NOMO-1 treated with DMSO at 0.1 percent for 48 hours (cell line): ENCODE measurements around the gene MTRF1.
"Not testable (repeated sequence)": the region's sequence is repeated elsewhere in the genome, so short reads cannot be mapped to it uniquely, and the experiment has no call there.

Experiments used
- DNase-seq: peaks from one replicate; lab custom pipeline; 2025; ENCODE audit not compliant: unreplicated experiment; lab: John Stamatoyannopoulos, UW

The MTRF1 gene

DNA sequence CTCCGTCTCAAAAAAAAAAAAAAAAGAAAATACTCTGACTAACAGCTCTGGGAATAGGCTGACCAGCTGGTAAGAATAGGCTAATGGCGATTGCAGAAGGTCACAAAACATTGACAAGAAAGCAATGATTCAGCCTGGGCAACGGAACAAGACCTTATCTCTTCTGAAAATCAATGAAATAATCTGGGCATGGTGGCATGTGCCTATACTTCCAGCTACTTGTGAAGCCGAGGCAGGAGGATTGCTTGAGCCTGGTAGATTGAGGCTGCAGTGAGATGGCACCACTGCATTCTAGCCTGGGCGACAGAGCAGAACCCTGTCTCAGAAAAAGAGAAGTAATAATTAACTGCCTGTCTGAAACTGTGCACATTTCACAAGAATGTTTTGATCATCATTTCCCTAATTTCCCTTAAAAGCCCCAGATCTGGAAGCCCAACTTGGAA, 18.8 kb upstream of the MTRF1 start:
- peak; percentile 70 for DNase-seq

GRCh38 chr13:41279156-41279555, 15.8 kb upstream of the MTRF1 start:
- DNase-seq = not testable (repeated sequence)

DNA sequence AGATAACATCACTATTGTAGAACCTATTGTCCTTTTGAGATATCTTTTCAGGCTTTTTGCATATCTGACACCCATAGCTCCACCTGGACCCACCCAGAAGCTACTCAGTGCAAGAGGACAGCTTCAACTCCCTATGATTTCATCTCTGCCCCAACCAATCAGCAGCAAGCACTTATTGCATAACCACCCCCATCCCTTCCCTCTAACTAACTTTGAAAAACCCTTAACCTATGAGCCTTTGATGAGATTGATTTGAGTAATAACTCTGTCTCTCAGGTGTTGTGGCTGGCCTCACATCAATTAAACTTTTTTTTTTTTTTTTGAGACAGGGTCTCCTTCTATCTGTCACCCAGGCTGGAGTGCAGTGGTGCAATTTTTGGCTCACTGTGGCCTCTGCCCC, 13.4 kb upstream of the MTRF1 start:
- no peak for DNase-seq

- no peak for DNase-seq
These were observed 11.5 kb upstream of the MTRF1 start for GRCh38 chr13:41274881-41275280.

GRCh38 chr13:41273831-41274441, 10.6 kb upstream of the MTRF1 start:
- DNase-seq = no peak

DNA sequence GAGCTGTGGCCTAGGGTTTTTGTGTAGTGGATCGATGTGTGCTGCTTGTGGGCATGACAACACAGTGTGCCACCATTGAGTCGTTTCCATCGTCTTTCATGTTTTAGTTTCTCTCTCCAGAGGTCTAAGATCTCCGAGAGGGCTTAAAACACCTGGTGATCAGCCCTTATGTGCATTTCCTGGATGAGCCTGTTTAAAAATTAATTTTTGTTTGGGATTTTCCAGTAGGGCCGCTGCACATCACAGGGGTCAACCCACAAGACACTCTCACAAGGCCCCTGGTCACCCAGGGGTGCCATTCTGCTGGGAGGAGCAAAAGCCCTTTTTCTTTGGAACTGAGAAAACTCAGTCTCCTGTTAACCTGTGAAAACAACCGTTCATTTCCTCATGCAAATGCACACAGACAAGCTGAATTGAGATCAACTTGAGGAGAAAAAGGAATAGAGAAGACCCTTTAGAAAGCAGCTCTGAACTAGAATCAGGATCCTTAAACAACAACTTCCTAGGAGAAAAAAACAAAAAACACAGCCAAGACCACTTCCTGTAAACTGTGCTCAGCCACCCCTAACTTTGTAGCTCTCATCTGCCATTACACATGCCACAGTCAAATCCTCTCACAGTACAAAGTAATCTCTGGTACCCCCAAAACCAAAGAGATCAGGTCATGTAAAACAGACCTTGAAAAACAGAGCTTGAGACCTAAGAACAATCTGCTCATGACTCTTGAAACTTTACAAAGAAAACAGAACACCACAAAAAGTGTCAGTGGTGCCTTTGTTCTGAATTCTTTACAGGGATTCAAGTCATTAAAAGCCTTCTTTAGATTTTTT, 8.3 kb upstream of the MTRF1 start:
- no peak for DNase-seq

DNA sequence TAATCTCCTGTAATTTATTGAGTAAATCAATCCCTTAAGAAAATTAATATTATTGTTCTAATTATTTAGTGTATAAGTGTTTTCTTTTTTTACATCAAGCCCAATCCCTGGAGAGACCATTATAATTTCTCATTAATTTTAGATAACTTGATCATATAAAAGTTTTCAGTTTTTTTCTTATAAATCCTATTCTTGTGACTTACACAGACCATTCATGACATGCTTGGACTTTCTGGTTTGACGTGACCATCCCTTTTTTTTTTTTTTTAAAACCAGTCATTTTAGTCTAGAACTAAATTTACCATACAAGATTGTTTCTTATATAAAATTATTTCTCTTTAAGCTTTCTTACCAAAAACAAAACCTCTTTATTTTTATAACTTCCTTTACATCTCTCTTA, 5.4 kb upstream of the MTRF1 start:
- no peak for DNase-seq

DNA sequence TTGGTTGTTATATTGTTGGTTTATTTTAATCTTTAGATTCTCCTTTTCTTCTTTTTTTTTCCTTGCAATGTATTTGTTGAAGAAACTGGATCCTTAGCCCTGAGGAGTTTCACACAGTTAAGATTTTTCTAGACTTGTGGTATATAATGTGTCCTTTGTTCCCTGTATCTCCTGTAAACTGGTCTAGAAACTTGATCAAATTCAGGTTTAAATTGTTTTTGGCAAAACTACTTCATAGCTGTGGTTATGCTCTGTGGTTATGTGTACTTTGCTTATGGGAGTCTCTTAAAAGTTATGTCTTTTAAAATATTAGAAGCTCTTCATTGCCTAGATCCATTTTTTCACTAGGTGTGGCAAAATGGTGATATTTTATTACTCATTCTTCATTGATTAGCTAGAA, 3.7 kb upstream of the MTRF1 start:
- no peak for DNase-seq

GRCh38 chr13:41259875-41260501, 3.4 kb downstream of the MTRF1 start:
- no peak for DNase-seq

DNA sequence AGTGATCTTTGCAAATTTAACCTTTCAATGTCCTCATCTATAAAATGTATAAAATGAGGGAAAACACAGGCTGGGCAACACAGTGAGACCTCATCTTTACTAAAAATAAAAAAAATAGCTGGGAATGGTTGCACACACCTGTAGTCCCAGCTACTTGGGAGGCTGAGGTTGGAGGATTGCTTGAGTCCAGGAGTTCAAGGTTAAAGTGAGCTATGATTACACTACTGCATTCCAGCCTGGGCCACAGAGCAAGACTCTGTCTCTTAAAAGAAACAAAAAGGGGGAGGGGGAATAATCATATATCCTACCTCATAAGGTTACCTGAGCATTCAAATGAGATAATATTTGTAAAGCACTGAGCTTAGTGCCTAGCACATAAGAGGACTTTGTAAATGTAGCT, 5.8 kb downstream of the MTRF1 start:
- DNase-seq = no peak

GRCh38 chr13:41254902-41255301, 8.5 kb downstream of the MTRF1 start:
- DNase-seq = no peak

DNA sequence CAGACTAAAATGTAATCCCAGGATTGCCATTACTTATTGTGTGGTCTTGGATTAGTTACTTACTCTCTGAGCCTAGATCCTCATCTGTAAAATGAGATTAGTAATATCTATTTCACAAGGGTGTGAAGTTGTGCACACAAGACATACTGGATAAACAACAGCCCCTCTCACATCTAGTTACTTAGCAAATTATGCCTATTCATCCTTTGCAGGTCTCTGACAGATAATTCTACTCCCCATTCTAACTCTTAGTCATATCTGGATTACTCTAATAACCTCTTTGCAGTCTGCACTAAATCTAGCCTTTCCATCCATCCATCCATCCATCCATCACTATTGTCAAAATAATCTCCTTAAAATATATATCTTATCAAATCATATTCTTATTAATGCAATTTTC, 12.4 kb downstream of the MTRF1 start:
- DNase-seq = no peak

DNA sequence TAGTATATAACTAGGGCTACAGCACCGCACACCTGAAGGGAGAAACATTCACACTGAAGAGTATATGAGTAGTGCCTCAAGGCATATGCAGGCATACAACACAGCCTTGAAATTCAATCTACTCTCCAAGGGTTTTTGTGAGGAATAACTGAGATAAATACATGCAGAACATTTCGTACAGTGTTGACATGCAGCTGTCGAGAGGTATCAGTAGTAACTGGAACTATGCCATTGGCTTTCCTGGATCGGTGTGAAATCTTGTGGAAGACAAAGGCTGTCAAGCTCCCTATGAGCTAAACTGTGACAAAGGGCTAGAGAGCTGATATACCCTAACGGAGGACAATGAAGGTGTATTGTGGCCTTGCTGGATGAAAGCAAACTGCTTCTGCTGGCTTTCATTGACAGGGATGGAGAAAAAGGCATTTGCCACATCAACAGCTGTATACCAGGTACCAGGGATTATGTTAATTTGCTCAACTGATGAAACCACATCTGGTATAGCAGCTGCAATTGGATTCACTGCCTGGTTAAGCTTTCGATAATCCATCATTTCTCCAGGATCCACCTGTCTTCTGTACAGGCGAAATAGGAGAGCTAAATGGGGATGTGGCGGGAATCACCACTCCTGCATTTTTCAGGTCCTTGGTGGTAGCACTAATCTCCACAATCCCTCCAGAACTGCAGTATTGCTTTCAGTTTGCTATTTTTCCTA, 16.3 kb downstream of the MTRF1 start:
- no peak for DNase-seq

GRCh38 chr13:41244556-41244955, 18.8 kb downstream of the MTRF1 start:
- DNase-seq = no peak

- DNase-seq = no peak
These were observed 21.8 kb downstream of the MTRF1 start for GRCh38 chr13:41241626-41242025.

DNA sequence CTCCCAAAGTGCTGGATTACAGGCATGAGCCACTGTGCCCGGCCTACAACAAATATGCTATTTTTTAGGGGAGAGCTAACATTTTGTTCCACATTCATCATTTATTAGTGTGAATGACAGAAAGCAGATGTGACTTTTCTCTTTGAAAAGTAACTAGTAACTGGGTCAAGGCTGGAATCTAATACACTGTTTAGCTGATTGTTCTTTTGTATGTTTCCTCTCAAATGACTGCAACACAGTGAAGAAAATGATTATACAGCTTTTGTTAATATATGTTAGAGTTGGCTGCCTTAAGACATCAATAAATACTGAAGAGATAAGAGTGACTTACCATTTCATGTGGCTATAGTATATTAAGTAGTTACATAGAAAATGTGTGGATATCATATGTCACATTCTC, 27.0 kb downstream of the MTRF1 start:
- DNase-seq = no peak

GRCh38 chr13:41232578-41233480, 30.5 kb downstream of the MTRF1 start:
- peak; percentile 62 for DNase-seq

- DNase-seq = no peak
These were observed 31.6 kb downstream of the MTRF1 start for GRCh38 chr13:41231786-41232185.

GRCh38 chr13:41231025-41231677, 32.2 kb downstream of the MTRF1 start:
- DNase-seq = no peak

DNA sequence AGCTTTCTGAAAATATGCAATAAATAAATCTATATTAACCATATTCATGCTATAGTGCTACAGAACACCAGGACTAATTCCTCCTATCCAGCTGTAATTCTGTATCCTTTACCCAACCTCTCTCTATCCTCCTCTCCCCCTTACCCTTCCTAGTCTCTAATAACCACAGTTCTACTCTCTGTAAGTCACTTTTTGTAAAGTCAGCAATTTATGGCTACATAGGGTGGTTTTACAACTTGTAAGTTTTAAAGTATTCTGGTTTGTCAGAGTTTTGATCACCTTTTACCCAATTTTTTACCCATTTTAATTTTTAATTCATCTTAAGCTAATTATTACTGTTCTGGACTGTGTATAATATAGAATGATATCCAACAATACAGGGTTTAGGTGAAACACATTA, 34.0 kb downstream of the MTRF1 start:
- DNase-seq = no peak
